Measurements from ENCODE around the gene TAB2.
"Not testable (repeated sequence)": the region's sequence is repeated elsewhere in the genome, so short reads cannot be mapped to it uniquely, and the experiment has no call there.

Gene TAB2

GRCh38 chr6:149347067-149347466 lies 29.6 kb downstream of the TAB2 start:
- no peaks in the 10 kb centered on the region for H3K27me3 ChIP-seq
- H3K4me1 ChIP-seq = peaks cover 6% of the 10 kb centered on the region
- no peak overlapping the region for H3K4me3 ChIP-seq (ENCODE audit: low read depth, low read length)
- no peak for TF ChIP-seq CTCF (IDR thresholded peaks at IDR 0.05; ENCODE audit: low read depth, low read length)
- H3K36me3 ChIP-seq = peaks cover 2% of the 10 kb centered on the region; the same call in 1 of the 2 replicates
- DNase-seq = no peak
- H3K9me3 ChIP-seq = no peaks in the 10 kb centered on the region; the same call in 1 of the 2 replicates

GRCh38 chr6:149349279-149349678 lies 31.8 kb downstream of the TAB2 start:
- not testable (repeated sequence) for H3K27me3 ChIP-seq; H3K4me1 ChIP-seq; H3K9me3 ChIP-seq; H3K4me3 ChIP-seq (ENCODE audit: low read depth, low read length); DNase-seq; H3K36me3 ChIP-seq

GRCh38 chr6:149354009-149354408 lies 36.5 kb downstream of the TAB2 start:
- H3K4me1 ChIP-seq = peaks cover 5% of the 10 kb centered on the region
- H3K4me3 ChIP-seq (ENCODE audit: low read depth, low read length) = no peak overlapping the region
- DNase-seq = no peak
- H3K36me3 ChIP-seq = no peaks in the 10 kb centered on the region
- TF ChIP-seq CTCF (IDR thresholded peaks at IDR 0.05; ENCODE audit: low read depth, low read length) = no peak
- H3K27me3 ChIP-seq = no peaks in the 10 kb centered on the region
- H3K9me3 ChIP-seq = no peaks in the 10 kb centered on the region

- Histone ChIP-seq H3K36me3 (no peaks in the 10 kb centered on the region), H3K9me3 (no peaks in the 10 kb centered on the region), H3K27me3 (no peaks in the 10 kb centered on the region), H3K4me3 (ENCODE audit: low read depth, low read length) (no peak overlapping the region), H3K4me1 (peaks cover 5% of the 10 kb centered on the region)
- DNase-seq = no peak
- TF ChIP-seq CTCF (IDR thresholded peaks at IDR 0.05; ENCODE audit: low read depth, low read length) = no peak
Measured at GRCh38 chr6:149356081-149356750, 38.7 kb downstream of the TAB2 start.

GRCh38 chr6:149357726-149358538 lies 40.4 kb downstream of the TAB2 start:
- peaks cover 5% of the 10 kb centered on the region for H3K4me1 ChIP-seq
- no peak for DNase-seq
- H3K4me3 ChIP-seq (ENCODE audit: low read depth, low read length) = no peak overlapping the region

GRCh38 chr6:149359440-149359839 lies 41.9 kb downstream of the TAB2 start:
- H3K4me1 ChIP-seq = peaks cover 10% of the 10 kb centered on the region
- TF ChIP-seq CTCF (IDR thresholded peaks at IDR 0.05; ENCODE audit: low read depth, low read length) = no peak

More at GRCh38 chr6:149357726-149358538, 40.4 kb downstream of the TAB2 start:
- H3K27me3 ChIP-seq = no peaks in the 10 kb centered on the region
- TF ChIP-seq CTCF (IDR thresholded peaks at IDR 0.05; ENCODE audit: low read depth, low read length) = no peak
- H3K9me3 ChIP-seq = no peaks in the 10 kb centered on the region
- no peaks in the 10 kb centered on the region for H3K36me3 ChIP-seq

More at GRCh38 chr6:149359440-149359839, 41.9 kb downstream of the TAB2 start:
- H3K36me3 ChIP-seq = no peaks in the 10 kb centered on the region
- no peak overlapping the region for H3K4me3 ChIP-seq (ENCODE audit: low read depth, low read length)
- no peaks in the 10 kb centered on the region for H3K9me3 ChIP-seq
- no peak for DNase-seq
- H3K27me3 ChIP-seq = no peaks in the 10 kb centered on the region

Data from BE2C (cell line).